ENCODE results near the gene SMIM45.

SMIM45 gene

DNA sequence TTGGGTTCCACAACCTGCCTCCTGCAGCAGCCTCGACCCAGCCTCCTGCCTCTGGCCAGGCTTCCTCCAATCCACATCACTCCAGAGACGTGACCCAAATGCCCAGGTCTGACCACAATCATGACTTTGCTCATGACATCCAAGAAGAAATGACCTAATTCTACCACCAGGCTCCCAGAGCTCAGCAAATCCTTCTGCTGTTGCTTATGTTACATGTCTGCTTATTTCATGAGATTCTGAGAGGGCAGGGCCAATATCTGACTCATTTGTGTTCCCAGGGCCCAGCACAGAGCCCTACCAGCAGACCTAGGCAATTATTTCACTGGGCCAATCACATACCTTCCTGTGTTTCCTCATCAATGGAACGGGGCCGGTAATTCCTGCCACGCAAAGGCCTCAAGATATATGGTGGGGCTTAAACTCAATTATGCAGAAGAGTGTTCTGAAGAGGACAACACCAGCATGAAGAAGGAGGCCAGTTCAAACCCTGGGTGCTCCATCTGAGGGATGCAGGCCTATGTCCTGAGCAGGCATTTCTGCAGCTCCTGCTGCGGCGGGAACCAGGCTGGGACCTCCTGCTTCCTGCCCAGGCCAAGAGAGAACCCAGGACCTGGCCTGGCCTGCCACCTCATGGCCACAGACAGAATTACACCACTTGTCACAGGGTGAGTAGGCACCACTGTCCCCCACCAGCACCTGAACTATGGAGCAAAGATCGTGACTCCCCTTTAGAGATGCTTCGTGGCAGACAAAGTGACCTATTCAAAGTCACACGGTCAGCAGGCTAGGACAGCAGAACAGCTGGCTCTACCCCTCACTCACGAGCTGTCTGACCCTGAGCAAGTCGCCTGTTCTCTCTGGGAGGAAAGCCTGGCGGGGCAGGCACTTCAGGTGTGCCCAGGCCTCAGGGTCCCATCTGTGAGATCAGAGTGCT, 10.9 kb upstream of the SMIM45 start:
- Histone ChIP-seq H2AFZ (ENCODE audit: low read depth) (no peak overlapping the region), H3K36me3 (ENCODE audit: insufficient read depth) (peaks cover 3% of the 10 kb centered on the region; the same call in 1 of the 2 replicates), H3K9ac (no peak overlapping the region), H3K4me2 (no peak overlapping the region; the same call in 1 of the 2 replicates), H3K4me1 (ENCODE audit: low read depth, poor library complexity, severe bottlenecking) (peaks cover 23% of the 10 kb centered on the region), H3K79me2 (ENCODE audit: insufficient read depth, low read depth) (peaks cover 31% of the 10 kb centered on the region), H3K4me3 (IDR thresholded peaks at IDR 0.05; ENCODE audit: insufficient read depth, low read depth, low read length) (no peak overlapping the region), H4K20me1 (ENCODE audit: insufficient read depth) (peaks cover 4% of the 10 kb centered on the region; the same call in 1 of the 2 replicates), H3K27ac (peak overlapping the region; percentile 27; the same call in 1 of the 2 replicates), H3K27me3 (ENCODE audit: insufficient read depth, low read depth) (no peaks in the 10 kb centered on the region)
- peak; percentile 90 for TF ChIP-seq CTCF (conservative IDR thresholded peaks at IDR 0.05; ENCODE audit: low read depth, low read length)

GRCh38 chr22:41943661-41944209, 8.2 kb upstream of the SMIM45 start:
- Histone ChIP-seq H3K27ac (no peak overlapping the region), H2AFZ (ENCODE audit: low read depth) (no peak overlapping the region), H3K79me2 (ENCODE audit: insufficient read depth, low read depth) (peaks cover 35% of the 10 kb centered on the region), H3K4me2 (no peak overlapping the region), H3K4me3 (IDR thresholded peaks at IDR 0.05; ENCODE audit: insufficient read depth, low read depth, low read length) (no peak overlapping the region), H3K9ac (no peak overlapping the region), H3K4me1 (ENCODE audit: low read depth, poor library complexity, severe bottlenecking) (peaks cover 30% of the 10 kb centered on the region), H3K36me3 (ENCODE audit: insufficient read depth) (peaks cover 3% of the 10 kb centered on the region; the same call in 1 of the 2 replicates), H4K20me1 (ENCODE audit: insufficient read depth) (peaks cover 4% of the 10 kb centered on the region; the same call in 1 of the 2 replicates), H3K27me3 (ENCODE audit: insufficient read depth, low read depth) (no peaks in the 10 kb centered on the region)
- TF ChIP-seq CTCF (conservative IDR thresholded peaks at IDR 0.05; ENCODE audit: low read depth, low read length) = no peak

- peaks cover 22% of the 10 kb centered on the region for H3K4me1 ChIP-seq (ENCODE audit: low read depth, poor library complexity, severe bottlenecking)
- H3K79me2 ChIP-seq (ENCODE audit: insufficient read depth, low read depth) = peaks cover 27% of the 10 kb centered on the region
- peak within 1 kb of the TSS; percentile 75 for H3K27ac ChIP-seq
- no peak for TF ChIP-seq CTCF (conservative IDR thresholded peaks at IDR 0.05; ENCODE audit: low read depth, low read length)
- peak within 1 kb of the TSS; percentile 81 for H3K4me2 ChIP-seq
- H3K27me3 ChIP-seq (ENCODE audit: insufficient read depth, low read depth) = no peaks in the 10 kb centered on the region
- H4K20me1 ChIP-seq (ENCODE audit: insufficient read depth) = no peaks in the 10 kb centered on the region
- H2AFZ ChIP-seq (ENCODE audit: low read depth) = peak within 1 kb of the TSS; percentile 84
- H3K9ac ChIP-seq = peak within 1 kb of the TSS; percentile 89
- H3K36me3 ChIP-seq (ENCODE audit: insufficient read depth) = peaks cover 3% of the 10 kb centered on the region; the same call in 1 of the 2 replicates
- H3K4me3 ChIP-seq (IDR thresholded peaks at IDR 0.05; ENCODE audit: insufficient read depth, low read depth, low read length) = no peak within 1 kb of the TSS
Observed at GRCh38 chr22:41946629-41947423, 5.1 kb upstream of the SMIM45 start, which contains the start of gene CENPM. Gene CENPM, minus strand, starts transcription at chr22:41947152. Its CDS starts 76 bp downstream, at chr22:41947076.

GRCh38 chr22:41947424-41948080, 4.4 kb upstream of the SMIM45 start:
- Histone ChIP-seq H3K4me3 (IDR thresholded peaks at IDR 0.05; ENCODE audit: insufficient read depth, low read depth, low read length) (no peak overlapping the region), H2AFZ (ENCODE audit: low read depth) (peak overlapping the region; percentile 84; the same call in 1 of the 2 replicates), H3K9ac (peak overlapping the region; percentile 89; the same call in 1 of the 2 replicates), H3K79me2 (ENCODE audit: insufficient read depth, low read depth) (peaks cover 27% of the 10 kb centered on the region), H3K27ac (peak overlapping the region; percentile 75; the same call in 1 of the 2 replicates), H3K27me3 (ENCODE audit: insufficient read depth, low read depth) (no peaks in the 10 kb centered on the region), H3K4me2 (peak overlapping the region; percentile 81; the same call in 1 of the 2 replicates), H3K4me1 (ENCODE audit: low read depth, poor library complexity, severe bottlenecking) (peaks cover 22% of the 10 kb centered on the region), H3K36me3 (ENCODE audit: insufficient read depth) (no peaks in the 10 kb centered on the region), H4K20me1 (ENCODE audit: insufficient read depth) (no peaks in the 10 kb centered on the region)
- no peak for TF ChIP-seq CTCF (conservative IDR thresholded peaks at IDR 0.05; ENCODE audit: low read depth, low read length)
